GM23338 (cell line): ENCODE measurements around the gene PCNX3. TPM values are rescaled to one million over a fixed set of nuclear protein-coding genes. Genes with fewer than 3 reads are reported as not detected.

Experiments
- ATAC-seq: fragments of 200-7000 bp; cut with Tn5 transposase; 3 replicates; pipeline ENCODE4 v1.9.1; 2020
- DNase-seq: peaks from one replicate; pipeline ENCODE4 v3.0.0-alpha.2; 2015; ENCODE audit warnings: low spot score
- H2AFZ ChIP-seq: fragments of 200-600 bp; sonication (generic); 2 replicates; pipeline ENCODE4 v1.8.0; 2016; ENCODE audit warnings: antibody characterized with exemption, mild to moderate bottlenecking, moderate library complexity
- H3F3A ChIP-seq: fragments of 200-600 bp; sonication (generic); replicated peaks from 2 replicates; pipeline ENCODE4 v1.8.0; 2017; ENCODE audit warnings: antibody characterized with exemption, mixed run types, low read depth
- H3K27ac ChIP-seq: fragments of 200-600 bp; sonication (generic); 2 replicates; pipeline ENCODE4 v1.6.1; 2016; ENCODE audit warnings: low read depth
- H3K27me3 ChIP-seq: fragments of 200-600 bp; sonication (generic); 2 replicates; pipeline ENCODE4 v1.8.0; 2016; ENCODE audit warnings: mild to moderate bottlenecking, mixed run types, moderate library complexity; ENCODE audit not compliant: insufficient read depth
- H3K36me3 ChIP-seq: fragments of 200-600 bp; sonication (generic); 2 replicates; pipeline ENCODE4 v1.8.0; 2016; ENCODE audit warnings: mild to moderate bottlenecking; ENCODE audit not compliant: insufficient read depth
- H3K4me1 ChIP-seq: fragments of 200-600 bp; sonication (generic); 2 replicates; pipeline ENCODE4 v1.8.0; 2016; ENCODE audit warnings: mild to moderate bottlenecking, moderate library complexity; ENCODE audit not compliant: insufficient read depth
- H3K4me2 ChIP-seq: fragments of 200-600 bp; sonication (generic); 2 replicates; pipeline ENCODE4 v1.7.1; 2017; ENCODE audit warnings: mixed run types
- H3K4me3 ChIP-seq: fragments of 200-600 bp; sonication (generic); 2 replicates; pipeline ENCODE4 v1.6.1; 2016; ENCODE audit warnings: mixed run types
- H3K79me2 ChIP-seq: fragments of 200-600 bp; sonication (generic); replicated peaks from 2 replicates; pipeline ENCODE4 v1.8.0; 2017; ENCODE audit warnings: mild to moderate bottlenecking; ENCODE audit not compliant: insufficient read depth
- H3K9me2 ChIP-seq: fragments of 200-600 bp; sonication (generic); 2 replicates; pipeline ENCODE4 v1.8.0; 2017; ENCODE audit not compliant: insufficient read depth
- H4K20me1 ChIP-seq: fragments of 200-600 bp; sonication (generic); replicated peaks from 2 replicates; pipeline ENCODE4 v1.8.0; 2017; ENCODE audit warnings: mild to moderate bottlenecking; ENCODE audit not compliant: insufficient read depth
- H3K27ac Mint-ChIP-seq: 2 replicates; pipeline ENCODE4 v1.8.0; 2020; ENCODE audit warnings: inconsistent platforms, mild to moderate bottlenecking, moderate library complexity, mixed read lengths
- H3K27me3 Mint-ChIP-seq: 3 replicates; pipeline ENCODE4 v1.8.0; 2022; ENCODE audit warnings: low read depth, mild to moderate bottlenecking, moderate library complexity, mixed read lengths, inconsistent platforms; ENCODE audit not compliant: insufficient read depth, poor library complexity
- H3K36me3 Mint-ChIP-seq: 3 replicates; pipeline ENCODE4 v1.8.0; 2021; ENCODE audit warnings: low read depth, mild to moderate bottlenecking, inconsistent platforms, moderate library complexity, mixed read lengths
- H3K4me1 Mint-ChIP-seq: 3 replicates; pipeline ENCODE4 v1.8.0; 2020; ENCODE audit warnings: mild to moderate bottlenecking, inconsistent platforms, mixed read lengths
- H3K4me3 Mint-ChIP-seq: 3 replicates; pipeline ENCODE4 v1.8.0; 2021; ENCODE audit warnings: moderate library complexity, mild to moderate bottlenecking, inconsistent platforms, mixed read lengths
- H3K9me3 Mint-ChIP-seq: 3 replicates; pipeline ENCODE4 v1.8.0; 2020; ENCODE audit warnings: moderate library complexity, mild to moderate bottlenecking, inconsistent platforms, mixed read lengths
- CREB1 ChIP-seq: fragments of 250-450 bp; sonication (Bioruptor Pico); IDR thresholded peaks from 2 replicates; pipeline ENCODE4 v1.5.0; 2020; ENCODE audit warnings: low read depth, mild to moderate bottlenecking, moderate library complexity
- EZH2 ChIP-seq: fragments of 200-600 bp; sonication (generic); IDR thresholded peaks from one replicate; pipeline ENCODE4 v1.8.0; 2017; ENCODE audit warnings: antibody characterized with exemption, mild to moderate bottlenecking, low read depth; ENCODE audit not compliant: unreplicated experiment
- EZH2phosphoT487 ChIP-seq: fragments of 200-600 bp; sonication (generic); IDR thresholded peaks from one replicate; pipeline ENCODE4 v1.8.1; 2018; ENCODE audit warnings: antibody characterized with exemption; ENCODE audit not compliant: unreplicated experiment
- JUNB ChIP-seq: IDR thresholded peaks from one replicate; pipeline ENCODE4 v1.6.1; 2016; ENCODE audit warnings: antibody characterized with exemption; ENCODE audit not compliant: unreplicated experiment
- NANOG ChIP-seq: IDR thresholded peaks from 2 replicates; pipeline ENCODE4 v1.6.1; 2016; ENCODE audit warnings: antibody characterized with exemption, borderline replicate concordance
- POLR2AphosphoS5 ChIP-seq: IDR thresholded peaks from 2 replicates; pipeline ENCODE4 v1.6.1; 2016; ENCODE audit warnings: antibody characterized with exemption, low read depth
- STAT1 ChIP-seq: IDR thresholded peaks from one replicate; pipeline ENCODE4 v1.6.1; 2016; ENCODE audit warnings: antibody characterized with exemption; ENCODE audit not compliant: unreplicated experiment
- ZNF114 ChIP-seq: fragments of 250-450 bp; sonication (Bioruptor Pico); IDR thresholded peaks from 2 replicates; pipeline ENCODE4 v1.5.0; 2020; ENCODE audit warnings: mild to moderate bottlenecking, moderate library complexity
- ZNF331 ChIP-seq: fragments of 250-450 bp; sonication (Bioruptor Pico); IDR thresholded peaks from 2 replicates; pipeline ENCODE4 v1.5.0; 2020; ENCODE audit warnings: low read depth, mild to moderate bottlenecking, moderate library complexity
- long read RNA-seq: library from polyadenylated mRNA; unstranded; transcript quantifications from one replicate; pipeline ENCODE4 v2.0.0, GENCODE V29; 2020; ENCODE audit not compliant: unreplicated experiment
- polyA plus RNA-seq: library from polyadenylated mRNA; unstranded; fragments of >200 nt; fragmentation: Nextera tagmentation; extraction: Ambion mirVana; gene quantifications from 2 replicates; pipeline ENCODE4 v1.2.1, GENCODE V29; 2016
- total RNA-seq: library from RNA; depleted of rRNA; stranded (reverse); fragments of >200 nt; shearing (Covaris generic); gene quantifications from 2 replicates; pipeline ENCODE4 v1.2.3, GENCODE V29; 2014; rRNA removed
- TF ChIP-seq, protein P1 (sequence below): fragments of 250-450 bp; sonication (Bioruptor Pico); IDR thresholded peaks from 2 replicates; pipeline ENCODE4 v1.5.0; 2020; ENCODE audit warnings: mild to moderate bottlenecking, moderate library complexity
- TF ChIP-seq, protein P2 (sequence below), 2 experiments: fragments of 200-600 bp in 1 of 2; sonication (generic) in 1 of 2; conservative IDR thresholded peaks; 2 replicates each; pipeline versions ENCODE4 v1.5.1 to v1.6.1; 2016 to 2017; ENCODE audit warnings: antibody characterized with exemption in 2 of 2, low read depth in 2 of 2, mild to moderate bottlenecking in 2 of 2, moderate library complexity in 1 of 2
- TF ChIP-seq, protein P3 (sequence below): IDR thresholded peaks from one replicate; pipeline ENCODE4 v1.6.1; 2018; ENCODE audit warnings: antibody characterized with exemption; ENCODE audit not compliant: unreplicated experiment
- TF ChIP-seq, protein P4 (sequence below): IDR thresholded peaks from 2 replicates; pipeline ENCODE4 v1.6.1; 2016; ENCODE audit warnings: antibody characterized with exemption

Gene PCNX3
- total RNA-seq (41.2 and 52.2 TPM in 2 replicates), polyA plus RNA-seq (7.3 and 8.7 TPM in 2 replicates)
- long read RNA-seq, partial matches to known transcripts: 2 of 2 reads
- long read RNA-seq, other reads (novel, unspliced or antisense): 0 of 2 reads

DNA sequence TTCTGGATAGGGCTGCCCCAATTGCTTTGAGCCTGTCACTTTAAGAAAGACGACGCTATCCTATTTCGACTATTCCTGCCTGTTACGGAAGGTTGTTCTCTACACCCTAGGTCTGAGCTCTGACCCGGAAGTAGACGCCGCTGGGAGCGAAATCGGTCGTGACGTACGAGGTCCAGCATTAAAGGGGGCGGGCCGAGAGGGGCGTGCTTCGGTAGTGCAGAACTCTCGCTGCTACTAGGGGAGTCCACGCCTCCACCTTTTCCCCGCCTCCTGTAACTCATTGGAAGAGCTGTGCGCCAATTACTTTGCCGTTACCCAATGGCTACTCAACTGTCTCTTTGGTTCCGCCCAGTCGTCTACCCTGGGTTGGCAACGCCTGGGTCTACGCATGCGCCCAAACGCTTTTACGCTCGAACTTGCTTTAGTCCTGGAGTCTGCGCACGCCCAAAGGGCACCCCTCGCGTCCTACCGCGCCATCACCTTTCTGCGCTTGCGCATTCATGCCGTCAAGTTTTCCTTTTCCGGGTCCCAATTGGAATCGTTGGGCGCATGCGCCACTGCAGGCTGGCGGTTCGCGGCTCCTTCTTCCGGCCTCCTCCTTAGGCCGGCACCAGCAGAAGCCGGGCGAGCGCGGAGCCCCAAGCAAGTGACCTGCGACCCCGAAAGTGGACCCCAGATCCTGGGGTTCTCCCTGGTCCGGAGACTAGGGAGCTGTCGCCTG is at the start of gene PCNX3:
Gene PCNX3 (plus strand): TSS at position 548 of the 721 bp plus-strand sequence. CDS start 536 bp downstream, outside the sequence.
- Mint-ChIP-seq H3K9me3 (no peaks in the 10 kb centered on the region; the same call in 2 of the 3 replicates), H3K27me3 (peaks cover 26% of the 10 kb centered on the region), H3K36me3 (peaks cover 22% of the 10 kb centered on the region), H3K27ac (peak within 1 kb of the TSS; percentile 98), H3K4me3 (peak within 1 kb of the TSS; percentile 94), H3K4me1 (peaks cover 16% of the 10 kb centered on the region)
- DNase-seq: peak; percentile 100
- ATAC-seq: peak; percentile 76
- peaks cover 14% of the 10 kb centered on the region; the same call in 1 of the 2 replicates for H3K4me1 ChIP-seq
- H3K27me3 ChIP-seq: no peaks in the 10 kb centered on the region
- no peaks in the 10 kb centered on the region for H3K9me2 ChIP-seq
- peak within 1 kb of the TSS; percentile 74 for H3K27ac ChIP-seq
- H3K4me2 ChIP-seq: peak within 1 kb of the TSS; percentile 97
- no peaks in the 10 kb centered on the region; the same call in 1 of the 2 replicates for H3K36me3 ChIP-seq
- peaks cover 10% of the 10 kb centered on the region for H3F3A ChIP-seq
- H2AFZ ChIP-seq: no peak within 1 kb of the TSS
- H4K20me1 ChIP-seq: peaks cover 14% of the 10 kb centered on the region
- H3K79me2 ChIP-seq: peaks cover 28% of the 10 kb centered on the region
- TF ChIP-seq ZNF114 (CRISPR knock-in tag) (no peak), NANOG (0 out of 2 replicates have a peak, but pooled peaks have one; percentile 18), EZH2 (no peak), EZH2phosphoT487 (no peak), ZNF331 (CRISPR knock-in tag) (no peak), STAT1 (no peak), CREB1 (CRISPR knock-in tag) (peak; percentile 95), JUNB (no peak), POLR2AphosphoS5 (peak; percentile 44)
- TF ChIP-seq, protein P1, sequence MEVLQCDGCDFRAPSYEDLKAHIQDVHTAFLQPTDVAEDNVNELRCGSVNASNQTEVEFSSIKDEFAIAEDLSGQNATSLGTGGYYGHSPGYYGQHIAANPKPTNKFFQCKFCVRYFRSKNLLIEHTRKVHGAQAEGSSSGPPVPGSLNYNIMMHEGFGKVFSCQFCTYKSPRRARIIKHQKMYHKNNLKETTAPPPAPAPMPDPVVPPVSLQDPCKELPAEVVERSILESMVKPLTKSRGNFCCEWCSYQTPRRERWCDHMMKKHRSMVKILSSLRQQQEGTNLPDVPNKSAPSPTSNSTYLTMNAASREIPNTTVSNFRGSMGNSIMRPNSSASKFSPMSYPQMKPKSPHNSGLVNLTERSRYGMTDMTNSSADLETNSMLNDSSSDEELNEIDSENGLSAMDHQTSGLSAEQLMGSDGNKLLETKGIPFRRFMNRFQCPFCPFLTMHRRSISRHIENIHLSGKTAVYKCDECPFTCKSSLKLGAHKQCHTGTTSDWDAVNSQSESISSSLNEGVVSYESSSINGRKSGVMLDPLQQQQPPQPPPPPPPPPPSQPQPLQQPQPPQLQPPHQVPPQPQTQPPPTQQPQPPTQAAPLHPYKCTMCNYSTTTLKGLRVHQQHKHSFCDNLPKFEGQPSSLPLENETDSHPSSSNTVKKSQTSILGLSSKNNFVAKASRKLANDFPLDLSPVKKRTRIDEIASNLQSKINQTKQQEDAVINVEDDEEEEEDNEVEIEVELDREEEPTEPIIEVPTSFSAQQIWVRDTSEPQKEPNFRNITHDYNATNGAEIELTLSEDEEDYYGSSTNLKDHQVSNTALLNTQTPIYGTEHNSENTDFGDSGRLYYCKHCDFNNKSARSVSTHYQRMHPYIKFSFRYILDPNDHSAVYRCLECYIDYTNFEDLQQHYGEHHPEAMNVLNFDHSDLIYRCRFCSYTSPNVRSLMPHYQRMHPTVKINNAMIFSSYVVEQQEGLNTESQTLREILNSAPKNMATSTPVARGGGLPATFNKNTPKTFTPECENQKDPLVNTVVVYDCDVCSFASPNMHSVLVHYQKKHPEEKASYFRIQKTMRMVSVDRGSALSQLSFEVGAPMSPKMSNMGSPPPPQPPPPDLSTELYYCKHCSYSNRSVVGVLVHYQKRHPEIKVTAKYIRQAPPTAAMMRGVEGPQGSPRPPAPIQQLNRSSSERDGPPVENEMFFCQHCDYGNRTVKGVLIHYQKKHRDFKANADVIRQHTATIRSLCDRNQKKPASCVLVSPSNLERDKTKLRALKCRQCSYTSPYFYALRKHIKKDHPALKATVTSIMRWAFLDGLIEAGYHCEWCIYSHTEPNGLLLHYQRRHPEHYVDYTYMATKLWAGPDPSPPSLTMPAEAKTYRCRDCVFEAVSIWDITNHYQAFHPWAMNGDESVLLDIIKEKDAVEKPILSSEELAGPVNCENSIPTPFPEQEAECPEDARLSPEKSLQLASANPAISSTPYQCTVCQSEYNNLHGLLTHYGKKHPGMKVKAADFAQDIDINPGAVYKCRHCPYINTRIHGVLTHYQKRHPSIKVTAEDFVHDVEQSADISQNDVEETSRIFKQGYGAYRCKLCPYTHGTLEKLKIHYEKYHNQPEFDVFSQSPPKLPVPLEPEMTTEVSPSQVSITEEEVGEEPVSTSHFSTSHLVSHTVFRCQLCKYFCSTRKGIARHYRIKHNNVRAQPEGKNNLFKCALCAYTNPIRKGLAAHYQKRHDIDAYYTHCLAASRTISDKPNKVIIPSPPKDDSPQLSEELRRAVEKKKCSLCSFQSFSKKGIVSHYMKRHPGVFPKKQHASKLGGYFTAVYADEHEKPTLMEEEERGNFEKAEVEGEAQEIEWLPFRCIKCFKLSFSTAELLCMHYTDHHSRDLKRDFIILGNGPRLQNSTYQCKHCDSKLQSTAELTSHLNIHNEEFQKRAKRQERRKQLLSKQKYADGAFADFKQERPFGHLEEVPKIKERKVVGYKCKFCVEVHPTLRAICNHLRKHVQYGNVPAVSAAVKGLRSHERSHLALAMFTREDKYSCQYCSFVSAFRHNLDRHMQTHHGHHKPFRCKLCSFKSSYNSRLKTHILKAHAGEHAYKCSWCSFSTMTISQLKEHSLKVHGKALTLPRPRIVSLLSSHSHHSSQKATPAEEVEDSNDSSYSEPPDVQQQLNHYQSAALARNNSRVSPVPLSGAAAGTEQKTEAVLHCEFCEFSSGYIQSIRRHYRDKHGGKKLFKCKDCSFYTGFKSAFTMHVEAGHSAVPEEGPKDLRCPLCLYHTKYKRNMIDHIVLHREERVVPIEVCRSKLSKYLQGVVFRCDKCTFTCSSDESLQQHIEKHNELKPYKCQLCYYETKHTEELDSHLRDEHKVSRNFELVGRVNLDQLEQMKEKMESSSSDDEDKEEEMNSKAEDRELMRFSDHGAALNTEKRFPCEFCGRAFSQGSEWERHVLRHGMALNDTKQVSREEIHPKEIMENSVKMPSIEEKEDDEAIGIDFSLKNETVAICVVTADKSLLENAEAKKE (CRISPR knock-in tag): no peak
- TF ChIP-seq, protein P2, sequence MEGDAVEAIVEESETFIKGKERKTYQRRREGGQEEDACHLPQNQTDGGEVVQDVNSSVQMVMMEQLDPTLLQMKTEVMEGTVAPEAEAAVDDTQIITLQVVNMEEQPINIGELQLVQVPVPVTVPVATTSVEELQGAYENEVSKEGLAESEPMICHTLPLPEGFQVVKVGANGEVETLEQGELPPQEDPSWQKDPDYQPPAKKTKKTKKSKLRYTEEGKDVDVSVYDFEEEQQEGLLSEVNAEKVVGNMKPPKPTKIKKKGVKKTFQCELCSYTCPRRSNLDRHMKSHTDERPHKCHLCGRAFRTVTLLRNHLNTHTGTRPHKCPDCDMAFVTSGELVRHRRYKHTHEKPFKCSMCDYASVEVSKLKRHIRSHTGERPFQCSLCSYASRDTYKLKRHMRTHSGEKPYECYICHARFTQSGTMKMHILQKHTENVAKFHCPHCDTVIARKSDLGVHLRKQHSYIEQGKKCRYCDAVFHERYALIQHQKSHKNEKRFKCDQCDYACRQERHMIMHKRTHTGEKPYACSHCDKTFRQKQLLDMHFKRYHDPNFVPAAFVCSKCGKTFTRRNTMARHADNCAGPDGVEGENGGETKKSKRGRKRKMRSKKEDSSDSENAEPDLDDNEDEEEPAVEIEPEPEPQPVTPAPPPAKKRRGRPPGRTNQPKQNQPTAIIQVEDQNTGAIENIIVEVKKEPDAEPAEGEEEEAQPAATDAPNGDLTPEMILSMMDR (conservative IDR thresholded peaks at IDR 0.05; ENCODE audit: low read depth in 2 of 2): no peak
- TF ChIP-seq, protein P3, sequence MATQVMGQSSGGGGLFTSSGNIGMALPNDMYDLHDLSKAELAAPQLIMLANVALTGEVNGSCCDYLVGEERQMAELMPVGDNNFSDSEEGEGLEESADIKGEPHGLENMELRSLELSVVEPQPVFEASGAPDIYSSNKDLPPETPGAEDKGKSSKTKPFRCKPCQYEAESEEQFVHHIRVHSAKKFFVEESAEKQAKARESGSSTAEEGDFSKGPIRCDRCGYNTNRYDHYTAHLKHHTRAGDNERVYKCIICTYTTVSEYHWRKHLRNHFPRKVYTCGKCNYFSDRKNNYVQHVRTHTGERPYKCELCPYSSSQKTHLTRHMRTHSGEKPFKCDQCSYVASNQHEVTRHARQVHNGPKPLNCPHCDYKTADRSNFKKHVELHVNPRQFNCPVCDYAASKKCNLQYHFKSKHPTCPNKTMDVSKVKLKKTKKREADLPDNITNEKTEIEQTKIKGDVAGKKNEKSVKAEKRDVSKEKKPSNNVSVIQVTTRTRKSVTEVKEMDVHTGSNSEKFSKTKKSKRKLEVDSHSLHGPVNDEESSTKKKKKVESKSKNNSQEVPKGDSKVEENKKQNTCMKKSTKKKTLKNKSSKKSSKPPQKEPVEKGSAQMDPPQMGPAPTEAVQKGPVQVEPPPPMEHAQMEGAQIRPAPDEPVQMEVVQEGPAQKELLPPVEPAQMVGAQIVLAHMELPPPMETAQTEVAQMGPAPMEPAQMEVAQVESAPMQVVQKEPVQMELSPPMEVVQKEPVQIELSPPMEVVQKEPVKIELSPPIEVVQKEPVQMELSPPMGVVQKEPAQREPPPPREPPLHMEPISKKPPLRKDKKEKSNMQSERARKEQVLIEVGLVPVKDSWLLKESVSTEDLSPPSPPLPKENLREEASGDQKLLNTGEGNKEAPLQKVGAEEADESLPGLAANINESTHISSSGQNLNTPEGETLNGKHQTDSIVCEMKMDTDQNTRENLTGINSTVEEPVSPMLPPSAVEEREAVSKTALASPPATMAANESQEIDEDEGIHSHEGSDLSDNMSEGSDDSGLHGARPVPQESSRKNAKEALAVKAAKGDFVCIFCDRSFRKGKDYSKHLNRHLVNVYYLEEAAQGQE: no peak
- TF ChIP-seq, protein P4, sequence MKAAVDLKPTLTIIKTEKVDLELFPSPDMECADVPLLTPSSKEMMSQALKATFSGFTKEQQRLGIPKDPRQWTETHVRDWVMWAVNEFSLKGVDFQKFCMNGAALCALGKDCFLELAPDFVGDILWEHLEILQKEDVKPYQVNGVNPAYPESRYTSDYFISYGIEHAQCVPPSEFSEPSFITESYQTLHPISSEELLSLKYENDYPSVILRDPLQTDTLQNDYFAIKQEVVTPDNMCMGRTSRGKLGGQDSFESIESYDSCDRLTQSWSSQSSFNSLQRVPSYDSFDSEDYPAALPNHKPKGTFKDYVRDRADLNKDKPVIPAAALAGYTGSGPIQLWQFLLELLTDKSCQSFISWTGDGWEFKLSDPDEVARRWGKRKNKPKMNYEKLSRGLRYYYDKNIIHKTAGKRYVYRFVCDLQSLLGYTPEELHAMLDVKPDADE: peak; percentile 96
- peak within 1 kb of the TSS; percentile 59 for H3K4me3 ChIP-seq
